NCI-H1694 treated with DMSO at 0.1 percent for 48 hours (cell line): ENCODE data around the gene RASSF4.

ENCODE experiments used
- DNase-seq: peaks from one replicate; lab custom pipeline; 2025; lab: John Stamatoyannopoulos, UW

The RASSF4 gene

GRCh38 chr10:44962870-44963738, 3.5 kb downstream of the RASSF4 start:
- no peak for DNase-seq

- peak; percentile 25 for DNase-seq
These were observed 4.4 kb downstream of the RASSF4 start for GRCh38 chr10:44963772-44964633.

GRCh38 chr10:44965104-44965503, 5.5 kb downstream of the RASSF4 start:
- DNase-seq: no peak

DNA sequence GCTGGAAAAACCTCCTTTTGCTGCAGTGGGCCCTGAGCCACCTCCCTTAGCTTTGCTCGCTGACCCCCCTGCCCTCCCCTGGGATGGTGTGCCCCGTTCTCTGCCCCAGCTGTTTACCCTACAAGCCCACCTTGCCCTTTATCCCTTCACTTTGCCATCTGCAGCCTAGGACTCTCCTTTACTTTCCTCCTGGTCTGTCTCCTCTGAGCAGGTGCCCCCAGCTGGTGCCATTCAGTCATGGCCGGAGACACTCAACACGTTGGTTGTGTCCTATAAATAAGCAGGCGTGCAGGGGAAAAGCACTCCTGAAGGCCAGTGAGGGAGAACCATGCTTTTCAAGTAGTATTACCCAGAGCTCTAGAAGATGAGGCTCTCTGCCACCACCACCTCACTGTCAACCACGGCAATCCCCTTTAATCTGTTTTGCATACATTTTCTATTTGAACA, 6.1 kb downstream of the RASSF4 start:
- no peak for DNase-seq

- DNase-seq: no peak
These were observed 6.7 kb downstream of the RASSF4 start for GRCh38 chr10:44966129-44966815.

DNA sequence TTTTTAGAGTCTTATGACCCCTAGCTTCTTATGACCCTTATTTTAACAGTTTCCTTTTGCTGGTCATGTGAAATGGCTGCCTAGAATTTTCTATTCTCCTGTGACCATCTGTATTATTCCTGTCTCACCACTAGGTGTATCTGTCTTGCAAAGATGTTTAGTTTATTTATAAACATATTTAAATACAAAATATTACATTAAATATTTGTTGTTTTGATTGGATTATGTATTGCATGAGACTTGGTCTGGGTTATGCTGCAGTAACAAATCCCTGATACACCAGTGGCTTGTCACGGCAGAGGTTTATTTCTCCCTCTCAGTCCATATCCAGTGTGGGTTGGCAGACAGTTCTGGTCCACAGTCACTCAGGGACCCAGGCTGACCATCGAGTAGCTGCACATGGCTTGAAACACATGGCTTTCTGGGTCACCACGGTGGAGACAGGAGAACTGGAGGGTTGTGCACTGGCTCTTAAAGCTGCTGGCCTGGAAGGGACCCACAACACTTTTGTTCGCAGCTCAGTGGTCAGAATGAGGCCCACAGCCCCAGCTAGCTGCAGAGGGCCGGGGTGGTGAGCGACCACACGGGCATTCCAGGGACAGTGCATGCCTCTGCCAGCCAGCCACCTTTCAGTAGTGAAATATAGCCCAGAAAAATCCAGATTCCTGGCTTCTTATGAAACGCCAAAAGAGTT, 7.4 kb downstream of the RASSF4 start:
- no peak for DNase-seq

GRCh38 chr10:44967616-44968015, 8.0 kb downstream of the RASSF4 start:
- DNase-seq: no peak

DNA sequence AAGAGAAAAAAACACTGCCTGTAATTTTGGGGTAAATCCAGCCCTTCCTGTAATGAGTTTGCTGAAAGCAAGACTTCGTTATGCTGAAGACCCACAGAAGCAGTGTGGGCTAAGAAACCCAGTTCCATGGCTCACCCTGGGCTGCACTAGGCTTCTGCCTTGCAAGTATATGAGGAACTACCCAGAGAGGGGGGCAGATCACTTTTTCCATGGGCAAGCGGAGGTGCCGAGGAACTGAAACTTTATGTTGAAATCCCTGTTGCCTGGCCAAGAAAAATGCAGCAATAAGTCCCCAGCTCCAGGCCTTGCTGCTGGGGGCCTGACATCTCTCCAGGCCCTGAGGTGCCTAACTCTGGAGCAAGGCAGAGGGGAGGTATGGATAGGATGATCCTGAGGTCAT, 8.5 kb downstream of the RASSF4 start:
- no peak for DNase-seq

DNA sequence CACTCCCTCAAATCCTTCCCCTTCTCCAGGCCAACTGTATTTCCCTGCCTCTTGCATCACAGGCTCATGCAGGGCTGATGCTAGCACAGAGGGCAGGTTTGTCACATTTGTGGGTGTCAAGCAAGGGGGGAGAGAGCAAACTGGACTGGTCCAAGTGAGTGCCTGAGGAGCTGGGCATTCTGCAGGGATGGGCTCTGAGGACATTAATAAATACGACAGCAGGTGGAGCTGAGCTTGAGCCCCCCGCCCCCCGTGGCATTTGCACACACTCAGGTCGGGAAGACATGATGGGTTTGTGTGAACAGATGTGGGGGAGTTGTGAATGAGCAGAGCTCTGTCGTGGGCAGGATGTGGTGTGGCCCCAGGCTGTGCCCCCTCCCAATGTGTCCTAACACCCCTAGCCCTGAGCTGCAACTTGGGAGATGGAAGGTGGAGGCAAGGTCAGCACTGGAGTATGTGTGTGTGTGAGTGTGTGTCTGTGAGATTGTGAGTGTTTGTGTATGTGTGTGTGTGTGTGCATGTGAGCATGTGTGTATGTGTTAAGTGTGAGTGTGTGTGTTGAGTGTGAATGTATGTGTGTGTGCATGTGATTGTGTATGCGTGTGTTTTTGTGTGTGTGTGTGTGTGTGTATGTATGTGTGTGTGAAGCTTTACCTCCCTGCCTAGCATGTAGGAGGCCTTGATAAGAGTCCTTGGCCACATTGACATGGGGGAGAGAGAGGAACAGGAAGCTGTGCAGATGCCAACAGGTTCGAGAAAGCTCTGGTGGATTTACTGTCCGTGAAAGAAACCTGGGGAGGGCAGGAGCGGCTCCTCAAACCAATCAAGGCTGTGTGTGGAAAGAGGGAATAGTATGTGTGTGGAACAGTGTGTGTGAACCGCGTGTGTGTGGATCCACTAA, 9.1 kb downstream of the RASSF4 start:
- DNase-seq: no peak

- no peak for DNase-seq
These were observed 10.3 kb downstream of the RASSF4 start for GRCh38 chr10:44969854-44970253.

- no peak for DNase-seq
These were observed 11.3 kb downstream of the RASSF4 start for GRCh38 chr10:44970812-44971395.

DNA sequence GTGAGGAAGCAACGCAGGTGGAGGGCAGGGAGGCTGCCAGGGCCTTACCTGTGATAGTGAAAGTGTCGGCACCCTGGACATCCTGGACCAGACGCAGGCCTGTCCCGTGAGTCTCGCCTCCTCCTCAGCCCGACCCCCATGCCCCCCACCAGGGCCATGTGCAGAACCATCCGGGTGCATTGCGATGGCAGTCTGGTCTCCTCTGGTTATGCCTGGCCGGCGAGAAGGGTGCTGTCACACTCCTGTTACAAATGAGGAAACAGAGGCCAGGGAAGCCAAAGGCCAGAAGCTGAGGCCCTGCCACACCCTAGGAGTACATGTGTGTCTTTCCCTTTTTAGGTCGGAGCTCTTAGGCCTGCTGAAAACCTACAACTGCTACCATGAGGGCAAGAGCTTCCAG, 11.8 kb downstream of the RASSF4 start:
- no peak for DNase-seq

- DNase-seq: no peak
These were observed 12.5 kb downstream of the RASSF4 start for GRCh38 chr10:44971935-44972757.

DNA sequence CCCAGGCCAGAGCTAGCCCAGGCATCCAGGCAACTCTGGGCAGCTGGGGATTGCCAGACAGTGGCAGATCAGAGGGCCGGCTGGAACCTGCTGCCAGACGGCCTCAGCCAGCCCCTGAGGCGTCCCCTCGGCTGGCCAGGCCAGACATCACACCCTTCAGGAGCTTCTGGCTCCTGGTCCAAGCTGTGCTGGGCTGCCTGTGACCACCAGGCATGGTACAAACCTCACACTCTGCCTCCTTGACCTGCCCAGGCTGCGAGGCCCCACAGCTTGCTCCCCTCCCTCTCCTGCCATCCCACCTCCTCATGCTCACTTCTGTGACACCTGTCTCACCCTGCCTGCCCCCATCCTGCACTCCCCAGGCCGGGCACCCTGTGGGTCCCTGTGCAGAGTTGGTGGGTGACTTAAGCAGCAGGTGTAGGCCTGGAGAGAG, 13.3 kb downstream of the RASSF4 start:
- DNase-seq: no peak

DNA sequence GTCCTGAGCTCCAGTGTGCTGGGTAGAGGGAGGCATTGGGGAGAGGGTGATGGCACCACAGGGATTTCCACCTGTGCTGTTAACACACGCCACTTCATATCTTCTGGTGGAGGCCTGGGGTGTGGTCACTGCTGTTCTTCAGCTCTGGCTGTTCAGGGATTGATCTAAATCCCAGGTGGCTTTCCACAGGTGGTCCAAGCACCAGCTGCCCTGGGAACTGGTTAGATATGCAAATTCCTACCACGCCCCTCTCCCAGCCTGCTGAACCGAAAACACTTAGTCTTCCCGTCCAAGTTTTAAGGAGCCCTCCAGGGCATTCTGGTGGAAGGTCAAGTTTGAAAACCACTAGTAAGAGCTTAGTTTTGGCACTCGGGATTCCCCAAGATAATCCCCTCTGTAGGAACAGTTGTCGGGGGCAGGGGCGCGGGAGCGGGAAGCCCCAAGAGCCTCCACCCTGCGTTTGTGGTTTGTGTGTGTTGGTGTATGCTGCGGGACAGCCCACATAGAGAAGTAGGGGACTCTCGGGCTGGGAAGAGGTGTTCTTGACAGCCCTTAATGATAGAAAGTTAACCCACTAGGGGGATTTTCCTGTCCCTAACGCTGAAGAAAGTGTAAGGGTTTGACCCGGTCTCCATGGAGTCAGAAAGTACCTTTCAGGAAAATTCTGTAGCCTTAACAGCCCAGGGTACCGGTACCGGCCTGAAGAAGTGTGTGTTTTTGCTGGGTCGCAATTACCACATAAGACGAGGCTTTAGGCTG, 13.9 kb downstream of the RASSF4 start:
- DNase-seq: no peak

DNA sequence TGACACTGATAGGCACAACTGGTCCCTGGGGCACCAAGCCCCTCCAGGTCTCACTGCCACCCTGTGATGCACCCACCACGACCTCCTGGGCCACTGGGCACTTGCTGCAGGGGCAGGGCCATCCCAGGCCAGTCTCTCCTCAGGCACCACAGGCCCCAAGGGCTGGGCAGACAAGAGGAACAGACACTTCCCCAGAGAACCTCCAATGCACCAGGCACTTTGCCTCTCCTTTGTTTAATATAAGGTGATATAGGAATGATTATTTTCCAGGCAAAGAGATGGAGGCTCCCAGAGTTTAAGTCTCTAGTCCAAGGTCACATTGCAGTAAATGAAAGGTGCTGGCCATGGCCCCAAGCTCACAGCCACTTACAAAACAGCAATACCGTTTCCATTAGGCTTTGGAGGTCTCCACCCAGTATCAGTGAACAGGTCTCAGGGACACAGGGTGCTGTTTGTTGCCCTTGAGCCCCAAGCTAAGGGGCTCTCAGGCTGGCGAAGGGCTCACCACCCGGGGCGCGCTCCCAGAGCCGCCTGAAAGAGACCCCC, 14.6 kb downstream of the RASSF4 start:
- no peak for DNase-seq

DNA sequence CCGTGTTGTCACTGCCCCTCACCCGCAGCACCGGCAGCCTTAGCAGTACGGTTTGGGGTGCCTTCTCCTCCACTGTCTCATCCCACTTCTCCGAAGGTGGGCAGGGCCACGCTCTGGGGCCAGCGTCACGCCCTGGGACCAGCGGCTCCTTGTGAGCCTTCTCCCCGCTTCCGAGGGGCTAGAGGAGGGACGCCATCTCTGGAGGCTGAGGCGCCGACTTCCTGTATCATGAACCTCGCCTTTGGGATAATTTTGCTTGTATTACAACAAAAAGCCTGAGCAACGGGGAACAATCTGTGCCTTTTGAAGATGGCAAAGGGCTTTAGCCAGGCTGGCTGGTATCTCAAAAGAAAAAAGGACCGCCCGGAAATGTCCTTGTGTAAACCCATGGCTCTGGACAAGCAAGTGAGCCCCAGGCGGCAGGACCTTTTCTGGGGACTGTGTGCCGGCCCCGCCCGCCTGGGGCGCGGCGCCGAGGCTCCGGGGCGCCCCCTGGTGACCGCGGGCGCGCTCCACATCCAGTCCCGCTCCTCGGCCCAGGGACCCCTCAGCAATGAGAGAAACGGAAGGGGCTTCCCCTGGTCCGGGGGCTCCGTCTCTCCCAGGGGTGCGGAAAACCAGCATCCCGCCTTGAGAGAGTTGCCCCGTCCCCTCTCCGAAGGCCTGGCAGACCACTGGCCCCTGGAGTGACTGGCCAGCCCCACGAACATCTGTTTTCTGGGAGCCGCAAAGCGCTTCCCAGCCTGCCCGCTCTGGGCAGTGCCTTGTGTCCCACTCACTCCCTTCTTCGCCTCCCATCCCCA, 15.2 kb downstream of the RASSF4 start:
- DNase-seq: peak; percentile 47
